Aorta (tissue), 5 donors: ENCODE results near the gene MCOLN3. TPM values are rescaled to one million over a fixed set of nuclear protein-coding genes. Genes with fewer than 3 reads are reported as not detected.

ENCODE experiments used
- ATAC-seq: fragments of 200-7000 bp; cut with Tn5 transposase; one replicate; pipeline ENCODE4 v1.9.1; 2022; ENCODE audit warnings: moderate library complexity; ENCODE audit not compliant: low FRiP score
- DNase-seq, 2 donors: peaks; one replicate each; pipeline ENCODE4 v3.0.0-alpha.2; 2020
- H3K27ac ChIP-seq, 2 donors: one replicate each; pipeline ENCODE4 v1.5.1; 2013; ENCODE audit warnings: low read length in 2 of 2, mild to moderate bottlenecking in 2 of 2, moderate library complexity in 2 of 2, control low read depth in 1 of 2, inconsistent platforms in 1 of 2, low read depth in 1 of 2
- H3K27me3 ChIP-seq, 2 donors: one replicate each; pipeline ENCODE4 v1.6.1; 2013; ENCODE audit warnings: control low read depth in 1 of 2, low read length in 1 of 2, mild to moderate bottlenecking in 1 of 2, moderate library complexity in 1 of 2; ENCODE audit not compliant: insufficient read depth in 2 of 2, control insufficient read depth in 1 of 2
- H3K36me3 ChIP-seq, 2 donors: one replicate each; pipeline ENCODE4 v1.6.1; 2013; ENCODE audit warnings: control low read depth in 1 of 2, low read length in 1 of 2, mild to moderate bottlenecking in 1 of 2; ENCODE audit not compliant: insufficient read depth in 2 of 2, control insufficient read depth in 1 of 2
- H3K4me1 ChIP-seq, 2 donors: one replicate each; pipeline ENCODE4 v1.6.1; 2013; ENCODE audit warnings: low read length in 2 of 2, control low read depth in 1 of 2, mild to moderate bottlenecking in 1 of 2, moderate library complexity in 1 of 2; ENCODE audit not compliant: insufficient read depth in 2 of 2, control insufficient read depth in 1 of 2
- H3K4me3 ChIP-seq, 2 donors: one replicate each; pipeline ENCODE4 v1.5.1; 2013; ENCODE audit warnings: low read length in 2 of 2, control low read depth in 1 of 2, mild to moderate bottlenecking in 1 of 2
- H3K9me3 ChIP-seq: one replicate; pipeline ENCODE4 v1.6.1; 2013; ENCODE audit warnings: mild to moderate bottlenecking, low read length; ENCODE audit not compliant: control insufficient read depth
- WGBS, 2 donors: extraction: QIAGEN DNeasy Blood & Tissue Kit; methylation state at CpG; one replicate each; pipeline ENCODE4 v1.1.7; 2013; 5-methylcytosine and 5-hydroxymethylcytosine counted together
- intact Hi-C, 2 donors: fragments of 100-400 bp; cut with DNase I; formaldehyde crosslinking; loops; one replicate each; pipeline versions ENCODE4 v1.14.2 to v1.15.0; 2022
- polyA plus RNA-seq, 2 donors: library from polyadenylated mRNA; stranded (reverse); fragments of 200-250 nt; gene quantifications; one replicate each; pipeline ENCODE4 v1.2.3, GENCODE V29; 2013
- total RNA-seq, 2 donors: library from RNA; stranded (reverse); fragmentation: NEBNext Ultra II Directional; extraction: Animal tissue kit (Norgen Biotek cat#: 25700); gene quantifications; one replicate each; pipeline ENCODE4 v1.2.1, GENCODE V29; 2021
- donor health status: healthy with polysubstance abuse.
- donor health status: Bipolar disorder and iron deficiency.
- donor health status: DM: no; HTN: no; CAD: no.
- donor health status: DM: no; HTN: no; CAD: no.
- donor health status: DM: yes; HTN: yes; CAD: no.

The MCOLN3 gene
- total and polyA plus RNA-seq, 4 donors, result 0.25 to 7.8 (median 2.5) TPM

- Histone ChIP-seq H3K4me3 (no peak overlapping the region), H3K27ac (no peak overlapping the region), H3K4me1 (no peaks in the 10 kb centered on the region), H3K27me3 (no peaks in the 10 kb centered on the region), H3K9me3 (peaks cover 2% of the 10 kb centered on the region), H3K36me3 (no peaks in the 10 kb centered on the region)
- DNase-seq, result no peak
- no peak for ATAC-seq
- 36% methylated on average over 3 of the region's 3 CpGs for WGBS, 2 donors
- intact Hi-C loops, result loop anchor here in 1 of 2 donors (2.0 kb wide), 1 partner anchor 136 kb away; no protein-coding TSS in a partner anchor
Measured at GRCh38 chr1:85078903-85079302, 30.6 kb upstream of the MCOLN3 start.

DNA sequence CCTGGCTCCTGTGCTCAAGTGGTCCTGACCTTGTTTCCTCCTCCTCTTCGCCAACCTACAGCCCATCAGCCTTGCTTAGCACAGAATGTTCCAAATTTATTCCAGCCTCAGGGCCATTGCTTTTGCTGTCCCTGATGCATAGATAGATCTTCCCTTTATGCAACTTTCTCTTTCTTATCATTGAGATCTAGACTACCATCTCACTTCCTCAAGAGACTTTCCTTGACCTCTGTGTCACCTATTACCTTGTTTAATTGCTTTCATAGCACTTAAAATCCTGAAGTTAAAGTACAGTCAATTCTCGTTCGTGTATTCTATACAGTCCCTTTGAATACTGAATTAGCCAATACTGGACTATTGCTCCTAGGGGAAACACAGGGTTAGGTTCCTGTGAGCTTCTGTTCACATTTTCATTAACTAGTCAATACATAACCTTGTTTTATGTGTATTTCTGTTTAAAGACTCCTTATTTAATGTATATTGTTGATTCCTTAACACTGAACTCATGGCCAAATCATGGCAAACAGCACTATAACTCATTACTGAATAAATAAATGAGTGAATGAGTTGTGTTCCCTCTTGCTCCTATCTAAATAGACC lies 26.2 kb upstream of the MCOLN3 start:
- Histone ChIP-seq H3K4me3 (no peak overlapping the region), H3K36me3 (no peaks in the 10 kb centered on the region), H3K4me1 (no peaks in the 10 kb centered on the region), H3K9me3 (peaks cover 2% of the 10 kb centered on the region), H3K27ac (no peak overlapping the region), H3K27me3 (no peaks in the 10 kb centered on the region)
- intact Hi-C loops, result no loop called here
- WGBS, 2 donors, result 93 to 96% methylated on average over 3 of the region's 3 CpGs
- ATAC-seq, result no peak
- DNase-seq, result no peak

- H3K4me1 ChIP-seq, result no peaks in the 10 kb centered on the region
- no peaks in the 10 kb centered on the region for H3K27me3 ChIP-seq
- WGBS, 2 donors, result 94 to 95% methylated on average over 3 of the region's 3 CpGs
- no peaks in the 10 kb centered on the region for H3K36me3 ChIP-seq
- intact Hi-C loops, result no loop called here
- ATAC-seq (no peak), DNase-seq (no peak)
- no peak overlapping the region for H3K27ac ChIP-seq
- H3K9me3 ChIP-seq, result peaks cover 2% of the 10 kb centered on the region
- no peak overlapping the region for H3K4me3 ChIP-seq
Measured at GRCh38 chr1:85070972-85071492, 22.7 kb upstream of the MCOLN3 start.

- H3K36me3 ChIP-seq, result no peaks in the 10 kb centered on the region
- no peaks in the 10 kb centered on the region for H3K27me3 ChIP-seq
- no peak overlapping the region for H3K27ac ChIP-seq
- intact Hi-C loops, result loop anchor here in 1 of 2 donors (10.0 kb wide), 1 partner anchor 124 kb away; no protein-coding TSS in a partner anchor
- no peaks in the 10 kb centered on the region for H3K4me1 ChIP-seq
- DNase-seq, result no peak
- ATAC-seq, result no peak
- no peak overlapping the region for H3K4me3 ChIP-seq
- 90 to 95% methylated on average over 2 of the region's 2 CpGs for WGBS, 2 donors
- no peaks in the 10 kb centered on the region for H3K9me3 ChIP-seq
Measured at GRCh38 chr1:85068846-85069245, 20.5 kb upstream of the MCOLN3 start.

DNA sequence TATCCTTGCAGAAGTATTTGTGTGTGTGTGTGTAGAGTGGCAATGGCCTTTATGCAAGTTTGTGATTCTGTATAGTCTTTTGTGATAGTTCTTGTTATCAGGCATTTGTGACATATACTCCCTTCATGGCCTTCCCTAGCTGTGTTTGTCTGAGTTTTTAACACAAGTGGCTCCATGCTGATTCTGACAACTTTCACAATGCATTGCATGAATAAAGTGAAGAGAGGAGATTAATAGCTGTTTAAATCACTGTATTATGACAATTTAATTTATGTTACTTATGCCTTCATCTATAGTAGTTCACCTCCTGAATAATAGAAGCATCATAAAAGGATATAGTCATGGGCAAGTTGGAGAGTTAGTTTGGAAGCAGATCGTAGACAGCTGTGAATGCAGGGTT lies 17.2 kb upstream of the MCOLN3 start:
- Histone ChIP-seq H3K27me3 (no peaks in the 10 kb centered on the region), H3K36me3 (no peaks in the 10 kb centered on the region), H3K9me3 (no peaks in the 10 kb centered on the region), H3K4me3 (no peak overlapping the region), H3K4me1 (no peaks in the 10 kb centered on the region), H3K27ac (no peak overlapping the region)
- 90 to 97% methylated on average over 1 of the region's 1 CpG for WGBS, 2 donors
- ATAC-seq (no peak), DNase-seq (no peak)
- intact Hi-C loops, result loop anchor here in 1 of 2 donors (10.0 kb wide), 1 partner anchor 121 kb away; no protein-coding TSS in a partner anchor

- WGBS, 2 donors, result 26% methylated on average over 7 of the region's 7 CpGs
- Histone ChIP-seq H3K9me3 (no peaks in the 10 kb centered on the region), H3K4me3 (peak overlapping the region; percentile 41 to 60), H3K27me3 (no peaks in the 10 kb centered on the region), H3K4me1 (no peaks in the 10 kb centered on the region), H3K27ac (peak overlapping the region in 1 of 2 donors; percentile 22), H3K36me3 (no peaks in the 10 kb centered on the region)
- intact Hi-C loops, result loop anchor here in 1 of 2 donors (10.0 kb wide), 1 partner anchor 118 kb away; no protein-coding TSS in a partner anchor
- DNase-seq, result no peak
- ATAC-seq, result no peak
Measured at GRCh38 chr1:85062425-85063026, 14.2 kb upstream of the MCOLN3 start.

- intact Hi-C loops, result loop anchor here in 1 of 2 donors (10.0 kb wide), 1 partner anchor 117 kb away; no protein-coding TSS in a partner anchor
- WGBS, 2 donors, result 1 to 2% methylated on average over 25 of the region's 25 CpGs
- Histone ChIP-seq H3K9me3 (no peaks in the 10 kb centered on the region), H3K4me3 (peak overlapping the region; percentile 41 to 60), H3K36me3 (no peaks in the 10 kb centered on the region), H3K27me3 (no peaks in the 10 kb centered on the region), H3K27ac (peak overlapping the region in 1 of 2 donors; percentile 22), H3K4me1 (no peaks in the 10 kb centered on the region)
- peak; percentile 97 for ATAC-seq
- peak; percentile 89 to 93 for DNase-seq
Measured at GRCh38 chr1:85061711-85062424, 13.6 kb upstream of the MCOLN3 start.

- Histone ChIP-seq H3K4me1 (no peaks in the 10 kb centered on the region), H3K9me3 (no peaks in the 10 kb centered on the region), H3K27me3 (no peaks in the 10 kb centered on the region), H3K36me3 (no peaks in the 10 kb centered on the region), H3K4me3 (no peak overlapping the region), H3K27ac (no peak overlapping the region)
- DNase-seq (no peak), ATAC-seq (no peak)
- WGBS, 2 donors, result 49 to 52% methylated on average over 2 of the region's 2 CpGs
- intact Hi-C loops, result loop anchor here in 1 of 2 donors (10.0 kb wide), 1 partner anchor 115 kb away; no protein-coding TSS in a partner anchor
Measured at GRCh38 chr1:85060038-85060437, 11.7 kb upstream of the MCOLN3 start.
